Tibial nerve (tissue), 3 donors: ENCODE data around the gene TBX1.

Source experiments
- CTCF ChIP-seq, 5 experiments: fragments of 200-600 bp in 3 of 5; fragments of 450-650 bp in 2 of 5; sonication (generic) in 3 of 5; IDR thresholded peaks; one replicate each; pipeline ENCODE4 v1.5.1; 2016 to 2019; ENCODE audit warnings: antibody characterized with exemption in 5 of 5, mild to moderate bottlenecking in 3 of 5, moderate library complexity in 2 of 5
- POLR2A ChIP-seq, 2 donors: fragments of 450-650 bp; IDR thresholded peaks; one replicate each; pipeline ENCODE4 v1.6.1; 2017; ENCODE audit warnings: antibody characterized with exemption in 2 of 2, mild to moderate bottlenecking in 2 of 2, moderate library complexity in 2 of 2

- TF ChIP-seq POLR2A (IDR thresholded peaks at IDR 0.05) (no peak), CTCF (IDR thresholded peaks at IDR 0.05) (no peak)
Measured at GRCh38 chr22:19747551-19747950, 13.0 kb upstream of the TBX1 start.
